SU-DHL-6 (cell line): Measurements from ENCODE around the gene GALNT17.

Source experiments
- EZH2phosphoT487 ChIP-seq: fragments of 200-600 bp; sonication (generic), shearing (Covaris generic); conservative IDR thresholded peaks from 2 replicates; pipeline ENCODE4 v1.6.1; 2018; ENCODE audit warnings: mild to moderate bottlenecking, antibody characterized with exemption, low read length, moderate library complexity, mixed read lengths
- TF ChIP-seq, protein P1 (sequence below): fragments of 200-600 bp; sonication (generic); IDR thresholded peaks from one replicate; pipeline ENCODE4 v1.5.1; 2017; ENCODE audit warnings: antibody characterized with exemption, mild to moderate bottlenecking, low read length, moderate library complexity; ENCODE audit not compliant: insufficient read depth, poor library complexity, severe bottlenecking

GRCh38 chr7:71348821-71349681 is 217.1 kb downstream of the GALNT17 start:
- TF ChIP-seq, protein P1, sequence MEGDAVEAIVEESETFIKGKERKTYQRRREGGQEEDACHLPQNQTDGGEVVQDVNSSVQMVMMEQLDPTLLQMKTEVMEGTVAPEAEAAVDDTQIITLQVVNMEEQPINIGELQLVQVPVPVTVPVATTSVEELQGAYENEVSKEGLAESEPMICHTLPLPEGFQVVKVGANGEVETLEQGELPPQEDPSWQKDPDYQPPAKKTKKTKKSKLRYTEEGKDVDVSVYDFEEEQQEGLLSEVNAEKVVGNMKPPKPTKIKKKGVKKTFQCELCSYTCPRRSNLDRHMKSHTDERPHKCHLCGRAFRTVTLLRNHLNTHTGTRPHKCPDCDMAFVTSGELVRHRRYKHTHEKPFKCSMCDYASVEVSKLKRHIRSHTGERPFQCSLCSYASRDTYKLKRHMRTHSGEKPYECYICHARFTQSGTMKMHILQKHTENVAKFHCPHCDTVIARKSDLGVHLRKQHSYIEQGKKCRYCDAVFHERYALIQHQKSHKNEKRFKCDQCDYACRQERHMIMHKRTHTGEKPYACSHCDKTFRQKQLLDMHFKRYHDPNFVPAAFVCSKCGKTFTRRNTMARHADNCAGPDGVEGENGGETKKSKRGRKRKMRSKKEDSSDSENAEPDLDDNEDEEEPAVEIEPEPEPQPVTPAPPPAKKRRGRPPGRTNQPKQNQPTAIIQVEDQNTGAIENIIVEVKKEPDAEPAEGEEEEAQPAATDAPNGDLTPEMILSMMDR: no peak
- no peak for TF ChIP-seq EZH2phosphoT487
